HG02571 (cell line): Measurements from ENCODE around the gene TMEM175.
"Not testable (repeated sequence)": the region's sequence is repeated elsewhere in the genome, so short reads cannot be mapped to it uniquely, and the experiment has no call there.

Source experiments
- ATAC-seq: cut with Tn5 transposase; IDR thresholded peaks from one replicate; pipeline ENCODE4 v1.9.1; 2021; ENCODE audit warnings: mild to moderate bottlenecking, moderate library complexity; ENCODE audit not compliant: unreplicated experiment

TMEM175 gene

DNA sequence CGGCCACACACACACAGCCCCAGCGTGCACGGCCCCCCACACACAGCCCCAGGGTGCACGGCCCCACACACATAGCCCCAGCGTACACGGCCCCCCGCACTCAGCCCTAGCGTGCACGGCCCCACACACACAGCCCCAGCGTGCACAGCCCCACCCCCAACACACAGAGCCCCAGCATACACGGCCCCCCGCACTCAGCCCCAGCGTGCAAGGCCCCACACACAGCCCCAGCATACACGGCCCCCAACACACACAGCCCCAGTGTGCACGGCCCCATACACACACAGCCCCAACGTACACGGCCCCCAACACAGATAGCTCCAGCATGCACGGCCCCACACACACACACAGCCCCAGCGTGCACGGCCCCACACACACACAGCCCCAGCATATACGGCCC is 17.7 kb upstream of the TMEM175 start:
- no peak for ATAC-seq

GRCh38 chr4:915041-915474 is 17.2 kb upstream of the TMEM175 start:
- no peak for ATAC-seq

- no peak for ATAC-seq
Observed at GRCh38 chr4:915595-915994, 16.7 kb upstream of the TMEM175 start.

- no peak for ATAC-seq
Observed at GRCh38 chr4:917466-917865, 14.8 kb upstream of the TMEM175 start.

- ATAC-seq, result no peak
Observed at GRCh38 chr4:917992-918391, 14.3 kb upstream of the TMEM175 start.

DNA sequence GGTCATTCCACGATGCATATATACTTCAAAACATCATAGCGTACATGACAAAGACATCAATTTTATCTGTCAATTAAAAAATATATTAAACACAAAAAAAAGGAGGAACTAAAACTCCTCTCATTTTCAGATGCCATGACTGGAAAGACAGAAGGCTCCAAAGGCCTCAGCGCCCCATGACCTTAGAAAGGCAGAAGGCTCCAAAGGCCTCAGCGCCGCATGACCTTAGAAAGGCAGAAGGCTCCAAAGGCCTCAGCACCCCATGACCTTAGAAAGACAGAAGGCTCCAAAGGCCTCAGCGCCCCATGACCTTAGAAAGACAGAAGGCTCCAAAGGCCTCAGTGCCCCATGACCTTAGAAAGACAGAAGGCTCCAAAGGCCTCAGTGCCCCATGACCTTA is 13.7 kb upstream of the TMEM175 start:
- not testable (repeated sequence) for ATAC-seq

- not testable (repeated sequence) for ATAC-seq
Observed at GRCh38 chr4:919004-919680, 13.1 kb upstream of the TMEM175 start.

DNA sequence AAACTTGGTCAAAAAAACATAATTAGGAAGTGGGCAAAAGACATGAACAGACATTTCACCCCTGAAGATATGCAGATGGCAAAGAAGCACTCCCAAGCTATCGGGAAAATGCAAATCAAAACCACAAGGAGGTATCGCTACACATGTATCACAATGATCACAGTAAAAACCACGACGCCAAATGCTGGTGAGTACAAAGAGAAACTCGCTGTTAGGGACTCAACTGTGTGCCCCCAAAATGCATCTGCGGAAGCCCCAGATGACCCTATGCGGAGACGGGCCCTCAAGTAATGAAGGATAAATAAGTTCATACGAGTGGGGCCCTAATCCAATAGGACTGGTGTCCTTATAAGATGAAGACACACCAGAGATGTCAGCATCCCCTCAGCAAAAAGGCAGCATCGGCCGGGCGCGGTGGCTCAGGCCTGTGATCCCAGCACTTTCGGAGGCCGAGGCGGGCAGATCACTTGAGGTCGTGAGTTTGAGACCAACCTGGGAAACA is 10.4 kb upstream of the TMEM175 start:
- ATAC-seq, result peak; percentile 46

GRCh38 chr4:924107-925096 is 7.9 kb upstream of the TMEM175 start:
- ATAC-seq, result no peak

DNA sequence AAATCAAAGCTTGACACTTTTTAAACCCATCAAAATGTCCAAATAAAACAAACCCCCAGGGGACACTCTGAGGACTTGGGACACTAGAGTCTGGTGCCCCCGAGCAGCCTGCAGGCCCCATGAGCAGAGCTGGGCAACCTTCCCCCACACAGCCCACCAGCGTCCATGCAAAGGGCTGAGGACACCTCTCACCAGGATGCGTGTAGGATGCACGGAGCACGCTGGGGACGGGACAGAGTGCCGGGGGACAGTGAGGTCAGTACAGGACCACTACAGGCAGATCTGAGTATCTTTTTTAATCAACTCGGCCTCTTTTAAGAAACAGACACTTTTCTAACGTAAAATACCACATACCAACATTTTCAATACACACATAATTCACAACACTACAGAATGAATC is 7.1 kb upstream of the TMEM175 start:
- ATAC-seq, result no peak

DNA sequence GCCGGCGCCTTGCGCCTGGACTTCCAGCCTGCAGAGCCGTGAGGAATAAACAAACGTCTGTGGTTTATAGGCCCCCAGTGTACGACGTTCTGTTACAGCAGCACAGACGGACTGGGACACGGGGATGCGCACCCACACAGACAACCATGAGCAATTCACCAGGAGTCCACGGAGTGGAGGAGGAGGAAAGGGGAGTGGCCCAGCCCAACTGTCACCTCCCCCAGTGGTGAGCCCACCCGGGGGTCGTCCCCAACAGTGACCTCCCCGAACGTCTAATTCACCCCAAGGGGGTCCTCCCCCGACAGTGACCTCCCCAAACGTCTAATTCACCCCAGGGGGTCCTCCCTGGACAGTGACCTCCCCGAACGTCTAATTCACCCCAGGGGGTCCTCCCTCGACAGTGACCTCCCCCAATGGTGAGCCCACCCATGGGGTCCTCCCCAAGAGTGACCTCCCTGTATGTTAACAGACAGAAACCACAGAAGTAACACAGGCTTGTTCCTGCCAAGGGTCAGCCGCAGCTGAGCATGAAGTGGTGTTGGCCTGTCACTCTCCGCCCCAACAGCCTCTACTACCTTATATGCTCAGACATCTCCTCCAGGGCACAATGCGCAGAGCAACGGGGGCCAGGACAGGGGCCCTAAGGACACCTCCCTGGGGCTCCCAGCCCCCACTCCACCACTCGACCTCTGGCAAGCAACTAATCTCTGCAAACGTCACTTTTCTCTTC is 6.3 kb upstream of the TMEM175 start:
- no peak for ATAC-seq

- no peak for ATAC-seq
Observed at GRCh38 chr4:926538-926937, 5.7 kb upstream of the TMEM175 start.

DNA sequence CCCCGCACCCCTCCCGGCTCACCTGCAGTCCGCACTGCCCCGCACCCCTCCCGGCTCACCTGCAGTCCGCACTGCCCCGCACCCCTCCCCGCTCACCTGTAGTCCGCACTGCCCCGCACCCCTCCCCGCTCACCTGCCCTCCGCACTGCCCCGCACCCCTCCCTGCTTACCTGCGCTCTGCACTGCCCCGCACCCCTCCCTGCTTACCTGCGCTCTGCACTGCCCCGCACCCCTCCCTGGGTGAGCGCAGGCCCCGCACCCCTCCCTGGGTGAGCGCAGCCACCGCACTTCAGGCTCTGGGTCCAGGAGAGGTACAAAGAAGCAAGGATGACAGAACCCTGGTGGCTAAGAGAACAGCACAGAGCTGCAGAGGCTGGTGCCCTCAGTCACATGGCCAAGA is 4.7 kb upstream of the TMEM175 start:
- ATAC-seq, result not testable (repeated sequence)

DNA sequence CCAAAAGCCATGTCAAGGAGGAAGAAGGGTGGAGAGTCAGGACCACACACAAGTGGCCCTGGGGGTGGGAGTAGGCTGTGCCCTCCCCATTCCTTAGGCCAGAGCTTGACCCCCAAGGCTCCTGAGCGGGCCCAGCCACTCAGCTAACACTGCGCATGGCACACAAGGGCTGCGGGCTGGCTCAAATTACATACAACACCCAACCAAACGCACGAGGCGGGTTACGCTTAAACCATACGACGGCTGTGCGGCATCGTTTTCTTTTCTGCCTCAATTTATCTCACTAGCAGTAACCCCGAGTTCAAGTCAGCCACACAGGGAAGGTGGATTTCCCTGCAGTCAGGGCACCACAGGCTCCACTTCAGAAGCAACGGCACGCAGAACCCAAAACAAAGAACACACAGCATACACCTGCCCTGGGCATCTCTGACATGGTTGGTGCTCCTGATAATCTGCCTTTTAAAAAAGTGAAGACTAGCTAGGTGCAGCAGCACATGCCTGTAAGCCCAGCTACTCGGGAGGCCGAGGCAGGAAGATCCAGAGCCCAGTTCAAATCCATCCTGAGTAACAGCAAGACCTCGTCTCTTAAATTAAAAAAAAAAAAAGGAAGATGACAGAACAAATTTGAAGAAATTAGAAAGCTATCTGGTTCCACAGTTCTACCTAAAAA is 3.0 kb upstream of the TMEM175 start:
- ATAC-seq, result no peak

DNA sequence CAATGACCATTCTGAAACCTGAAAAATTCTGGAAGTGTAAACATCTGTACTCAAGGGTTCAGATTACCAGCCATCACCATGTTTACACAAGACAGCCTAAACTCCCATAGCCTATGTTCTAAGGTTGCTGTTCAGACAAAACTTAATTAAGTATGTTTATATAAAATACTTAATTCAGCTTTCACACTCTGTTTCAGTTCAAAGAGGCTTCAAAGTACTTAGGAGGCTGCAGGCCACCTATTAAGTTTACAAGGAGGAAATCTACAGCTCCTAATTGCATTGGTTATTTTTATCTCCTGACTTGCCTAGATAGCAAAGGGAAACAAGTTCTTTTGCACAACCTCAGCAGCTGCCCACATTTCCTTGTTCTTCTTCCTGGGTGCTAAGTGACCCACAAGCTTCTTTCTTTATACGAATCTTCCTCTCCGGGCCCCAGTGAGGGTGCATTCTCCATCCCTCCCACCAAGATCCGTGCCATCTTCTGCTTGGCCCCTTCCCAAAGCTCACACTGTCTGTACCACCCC is 2.2 kb upstream of the TMEM175 start:
- ATAC-seq, result no peak

GRCh38 chr4:930827-931193 is 1.4 kb upstream of the TMEM175 start:
- ATAC-seq, result no peak

DNA sequence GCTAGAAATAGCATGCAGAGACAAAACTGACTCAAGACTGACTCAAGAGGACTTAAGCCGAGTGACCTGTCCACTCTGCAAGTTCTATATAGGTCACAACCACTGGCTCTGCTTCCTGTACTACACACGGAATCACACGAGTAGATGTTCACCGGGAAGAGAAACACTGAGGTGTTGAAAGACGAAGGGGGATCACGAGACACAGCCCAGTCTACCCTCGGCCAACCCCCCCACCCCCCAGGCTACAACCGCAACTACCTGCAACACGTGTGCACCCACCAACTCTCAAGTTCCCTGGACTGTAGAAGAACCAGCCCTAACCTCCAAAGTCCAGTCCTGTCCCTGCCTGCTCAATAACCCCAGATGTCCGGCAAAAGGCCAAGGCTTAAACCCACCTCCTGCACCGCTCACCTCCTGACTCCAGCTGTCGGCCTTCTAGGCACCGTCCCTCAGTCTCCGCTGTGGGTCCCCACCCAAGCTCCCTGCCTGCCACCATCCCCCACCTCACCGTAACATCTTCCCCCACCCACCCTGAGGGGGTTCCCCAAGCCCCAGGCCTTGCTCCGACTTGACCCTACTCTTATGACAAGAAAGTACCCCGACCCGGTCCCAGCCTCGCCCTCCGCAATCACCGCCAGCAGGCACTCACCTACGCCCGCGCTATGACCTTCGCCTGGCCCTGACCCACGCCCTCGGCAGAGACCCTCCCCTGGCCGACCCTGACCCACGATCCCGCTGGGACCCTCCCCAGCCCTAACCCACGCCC is 883 bp upstream of the TMEM175 start:
- ATAC-seq, result peak; percentile 3

DNA sequence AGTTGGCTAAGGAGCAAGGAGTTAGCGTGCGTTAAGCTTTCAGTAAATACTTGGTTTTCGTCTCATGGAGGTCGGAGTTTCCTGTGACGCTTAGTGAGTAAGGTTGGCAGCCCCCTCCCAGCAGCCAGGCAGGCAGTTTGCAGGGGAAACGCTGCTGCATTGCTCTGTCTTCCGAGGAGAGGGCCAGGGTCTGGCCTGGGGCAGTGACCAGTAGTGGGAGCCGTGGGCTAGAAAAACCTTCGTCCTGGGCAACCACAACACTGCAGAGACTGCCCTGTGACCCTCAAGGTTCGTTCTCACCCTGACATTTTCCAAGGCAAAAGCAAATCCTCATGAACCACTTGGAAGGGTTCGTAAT is 432 bp downstream of the TMEM175 start:
- peak; percentile 12 for ATAC-seq

DNA sequence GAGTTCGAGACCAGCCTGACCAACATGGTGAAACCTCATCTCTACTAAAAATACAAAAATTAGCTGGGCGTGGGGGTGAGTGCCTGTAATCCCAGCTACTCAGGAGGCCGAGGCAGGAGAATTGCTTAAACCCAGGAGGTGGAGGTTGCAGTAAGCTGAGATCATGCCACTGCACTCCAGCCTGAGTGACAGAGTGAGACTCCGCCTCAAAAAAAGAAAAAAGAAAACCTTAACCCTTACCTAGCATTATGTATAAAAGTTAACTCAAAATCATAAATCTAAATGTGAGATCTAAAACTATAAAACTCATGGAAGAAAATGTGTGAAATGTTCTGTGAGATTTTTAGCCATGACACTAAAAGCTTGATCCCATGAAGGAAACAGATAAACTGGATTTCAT is 7.2 kb downstream of the TMEM175 start:
- ATAC-seq, result not testable (repeated sequence)
